NT2/D1 (cell line): ENCODE measurements around the gene RFX4.
"Not testable (repeated sequence)": the region's sequence is repeated elsewhere in the genome, so short reads cannot be mapped to it uniquely, and the experiment has no call there.

ENCODE experiments used
- YY1 ChIP-seq: IDR thresholded peaks from 2 replicates; pipeline ENCODE4 v1.6.1; 2011; ENCODE audit not compliant: insufficient read length, insufficient read depth
- ZNF274 ChIP-seq: IDR thresholded peaks from 2 replicates; pipeline ENCODE4 v1.6.1; 2011; ENCODE audit warnings: mild to moderate bottlenecking, low read depth, low read length

- not testable (repeated sequence) for TF ChIP-seq ZNF274, YY1
Observed at GRCh38 chr12:106620588-106620987, 37.8 kb downstream of the RFX4 start.
